ENCODE measurements around the gene EIF4A3.

Gene EIF4A3

DNA sequence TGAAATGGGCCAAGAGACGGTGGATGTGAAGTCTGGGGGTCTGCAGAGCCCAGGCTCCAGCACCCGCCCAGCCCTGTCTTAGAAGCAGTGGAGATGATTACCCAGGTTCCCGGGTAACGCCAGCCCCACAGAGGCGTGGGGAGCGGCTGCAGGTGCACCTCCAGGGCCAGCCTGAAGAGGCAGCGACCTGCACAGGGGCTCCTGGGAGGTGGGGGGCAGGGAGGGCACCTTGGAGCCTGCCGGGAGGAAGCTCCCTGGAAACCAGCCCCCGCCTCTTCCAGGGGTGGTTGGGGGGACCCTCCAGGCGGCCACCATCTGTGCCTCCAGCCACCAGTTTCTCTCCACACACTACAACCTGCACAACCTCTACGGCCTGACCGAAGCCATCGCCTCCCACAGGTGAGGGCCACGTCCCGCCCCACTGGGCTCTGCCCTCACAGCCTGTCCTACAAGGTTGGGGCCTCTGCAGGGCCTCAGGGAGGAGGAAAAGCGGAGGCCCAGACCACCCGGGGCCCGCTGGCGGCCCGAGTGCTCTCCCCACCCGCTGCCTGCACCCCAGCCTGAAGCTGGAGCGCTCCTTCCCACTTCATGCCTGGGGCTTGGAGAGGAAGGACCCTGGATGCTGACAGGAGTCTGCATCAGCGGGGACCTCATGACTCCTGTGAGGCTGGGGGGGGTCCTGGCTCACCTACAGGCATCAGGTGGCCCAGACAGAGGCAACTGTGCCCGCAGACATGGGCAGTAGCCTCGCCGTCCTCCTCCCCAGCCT lies 35.0 kb downstream of the EIF4A3 start:
- DNase-seq (ENCODE audit: low spot score), result no peak

DNA sequence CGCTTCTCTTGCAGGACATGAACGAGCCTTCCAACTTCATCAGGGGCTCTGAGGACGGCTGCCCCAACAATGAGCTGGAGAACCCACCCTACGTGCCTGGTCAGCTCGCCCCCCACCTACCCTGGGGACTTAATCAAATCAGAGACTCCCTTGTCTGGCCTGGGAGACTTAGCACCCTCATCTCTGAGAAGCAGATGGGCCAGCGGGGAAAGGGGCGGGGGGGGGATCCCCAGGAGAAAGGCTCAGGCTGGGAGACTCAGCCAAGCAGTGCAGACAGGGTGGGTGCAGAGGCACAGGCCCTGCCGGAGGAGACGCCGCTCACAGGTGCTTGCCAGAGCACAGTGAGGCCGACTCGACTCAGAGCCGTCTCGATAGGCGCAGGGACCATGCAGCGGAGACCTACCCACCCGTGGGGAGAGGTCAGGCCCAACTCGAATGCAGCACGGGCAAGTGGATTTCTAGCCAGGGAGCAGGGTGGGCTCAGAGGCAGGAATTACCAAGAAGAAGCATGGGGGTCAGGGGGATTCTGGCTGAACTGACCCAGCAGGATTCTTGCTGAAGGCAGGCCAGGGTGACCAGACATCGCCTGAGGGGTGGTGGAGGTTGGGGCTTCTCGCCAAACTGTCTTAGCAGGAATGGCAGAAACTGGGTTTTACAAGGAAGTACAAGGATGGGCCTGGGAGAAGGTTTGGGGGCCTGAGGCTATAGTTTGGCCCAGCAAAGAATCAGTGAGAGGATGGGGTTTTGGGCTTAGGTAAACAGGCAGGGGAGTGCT lies 35.8 kb downstream of the EIF4A3 start:
- DNase-seq (ENCODE audit: low spot score), result no peak

DNA sequence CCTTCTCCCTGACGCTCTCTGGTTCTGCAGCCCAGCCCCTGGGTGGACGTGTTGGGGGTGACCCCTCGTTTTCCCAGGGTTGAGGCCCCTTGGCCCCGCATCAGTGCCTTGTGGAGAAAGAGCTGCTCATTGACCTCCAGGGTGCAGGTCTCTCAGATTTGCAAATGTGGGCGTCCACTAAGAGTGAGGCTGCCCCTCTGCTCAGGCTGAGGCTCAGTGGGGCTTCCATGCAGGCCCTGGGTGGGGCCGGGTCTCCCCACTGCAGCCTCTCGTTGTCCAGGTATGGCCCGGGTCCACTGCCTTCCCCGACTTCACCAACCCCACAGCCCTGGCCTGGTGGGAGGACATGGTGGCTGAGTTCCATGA lies 36.5 kb downstream of the EIF4A3 start:
- no peak for DNase-seq (ENCODE audit: low spot score)

GRCh38 chr17:80109713-80110446 lies 37.0 kb downstream of the EIF4A3 start:
- DNase-seq (ENCODE audit: low spot score), result no peak

GRCh38 chr17:80109066-80109660 lies 37.8 kb downstream of the EIF4A3 start:
- DNase-seq (ENCODE audit: low spot score), result no peak

GRCh38 chr17:80108036-80108971 lies 38.6 kb downstream of the EIF4A3 start:
- no peak for DNase-seq (ENCODE audit: low spot score)

DNA sequence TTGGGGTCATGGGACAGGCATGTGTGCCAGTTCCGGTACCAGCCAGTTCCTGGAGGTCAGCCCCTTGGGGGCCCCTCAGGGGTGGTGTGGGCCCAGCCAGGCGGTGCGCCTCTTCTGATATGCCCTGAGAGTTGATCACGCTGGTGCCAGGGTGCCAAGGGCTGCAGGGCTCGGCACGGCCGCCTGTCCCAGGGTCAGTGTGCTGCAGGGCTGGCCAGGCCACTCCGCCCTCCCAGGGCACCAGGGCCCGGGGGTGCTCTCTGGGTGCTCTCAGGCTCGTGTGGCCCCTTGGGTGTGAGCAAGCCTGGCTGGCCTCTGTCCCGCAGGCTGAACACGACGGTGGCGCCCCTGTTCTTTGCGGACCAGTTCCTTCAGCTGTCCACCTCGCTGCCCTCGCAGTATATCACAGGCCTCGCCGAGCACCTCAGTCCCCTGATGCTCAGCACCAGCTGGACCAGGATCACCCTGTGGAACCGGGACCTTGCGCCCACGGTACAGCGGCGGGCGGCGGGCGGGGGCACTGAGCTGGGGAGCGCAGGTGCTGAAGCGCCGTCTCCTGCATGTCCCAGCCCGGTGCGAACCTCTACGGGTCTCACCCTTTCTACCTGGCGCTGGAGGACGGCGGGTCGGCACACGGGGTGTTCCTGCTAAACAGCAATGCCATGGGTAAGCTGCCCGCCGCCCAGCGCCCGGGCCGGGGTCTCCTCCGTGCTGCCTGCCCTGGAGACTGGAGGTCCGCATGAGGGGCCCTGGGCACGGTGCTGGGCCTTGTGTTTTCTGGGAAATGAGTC lies 39.5 kb downstream of the EIF4A3 start:
- no peak for DNase-seq (ENCODE audit: low spot score)

- DNase-seq (ENCODE audit: low spot score), result no peak
Observed at GRCh38 chr17:80106751-80107150, 40.2 kb downstream of the EIF4A3 start.

DNA sequence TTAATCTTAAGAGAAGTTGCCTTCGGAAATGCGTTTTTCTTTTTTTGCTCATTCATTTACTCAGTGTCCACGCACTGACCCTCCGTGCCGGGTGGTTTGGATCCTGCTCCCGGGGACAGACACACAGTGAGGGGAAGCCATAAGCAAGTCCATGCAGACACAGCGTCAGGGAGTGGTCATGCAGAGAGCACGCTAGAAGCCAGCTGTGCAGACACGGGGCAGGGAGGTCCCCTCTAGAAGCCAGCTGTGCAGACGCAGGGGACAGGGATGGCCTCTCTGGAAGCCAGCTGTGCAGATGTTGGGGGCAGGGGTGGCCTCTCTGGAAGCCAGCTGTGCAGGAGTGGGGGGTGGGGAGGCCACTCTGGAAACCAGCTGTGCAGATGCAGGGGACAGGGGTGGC lies 40.8 kb downstream of the EIF4A3 start:
- no peak for DNase-seq (ENCODE audit: low spot score)

DNA sequence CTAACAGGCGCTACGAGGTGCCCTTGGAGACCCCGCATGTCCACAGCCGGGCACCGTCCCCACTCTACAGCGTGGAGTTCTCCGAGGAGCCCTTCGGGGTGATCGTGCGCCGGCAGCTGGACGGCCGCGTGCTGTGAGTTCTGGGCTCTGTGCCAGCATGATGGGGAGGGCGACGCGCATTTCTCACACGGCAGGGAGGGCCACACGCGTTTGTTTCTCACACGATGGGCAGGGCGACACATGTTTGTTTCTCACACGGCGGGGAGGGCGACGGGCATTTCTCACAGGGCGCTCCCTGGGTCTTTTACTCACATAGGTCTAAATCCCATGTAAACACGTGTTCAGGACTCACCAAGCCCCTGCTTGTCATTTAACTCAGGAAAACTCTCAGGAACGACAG lies 41.2 kb downstream of the EIF4A3 start:
- DNase-seq (ENCODE audit: low spot score), result no peak

DNA sequence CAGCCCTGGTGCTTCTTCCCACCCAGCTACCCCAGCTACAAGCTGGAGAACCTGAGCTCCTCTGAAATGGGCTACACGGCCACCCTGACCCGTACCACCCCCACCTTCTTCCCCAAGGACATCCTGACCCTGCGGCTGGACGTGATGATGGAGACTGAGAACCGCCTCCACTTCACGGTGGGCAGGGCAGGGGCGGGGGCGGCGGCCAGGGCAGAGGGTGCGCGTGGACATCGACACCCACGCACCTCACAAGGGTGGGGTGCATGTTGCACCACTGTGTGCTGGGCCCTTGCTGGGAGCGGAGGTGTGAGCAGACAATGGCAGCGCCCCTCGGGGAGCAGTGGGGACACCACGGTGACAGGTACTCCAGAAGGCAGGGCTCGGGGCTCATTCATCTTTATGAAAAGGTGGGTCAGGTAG lies 42.0 kb downstream of the EIF4A3 start:
- no peak for DNase-seq (ENCODE audit: low spot score)

DNA sequence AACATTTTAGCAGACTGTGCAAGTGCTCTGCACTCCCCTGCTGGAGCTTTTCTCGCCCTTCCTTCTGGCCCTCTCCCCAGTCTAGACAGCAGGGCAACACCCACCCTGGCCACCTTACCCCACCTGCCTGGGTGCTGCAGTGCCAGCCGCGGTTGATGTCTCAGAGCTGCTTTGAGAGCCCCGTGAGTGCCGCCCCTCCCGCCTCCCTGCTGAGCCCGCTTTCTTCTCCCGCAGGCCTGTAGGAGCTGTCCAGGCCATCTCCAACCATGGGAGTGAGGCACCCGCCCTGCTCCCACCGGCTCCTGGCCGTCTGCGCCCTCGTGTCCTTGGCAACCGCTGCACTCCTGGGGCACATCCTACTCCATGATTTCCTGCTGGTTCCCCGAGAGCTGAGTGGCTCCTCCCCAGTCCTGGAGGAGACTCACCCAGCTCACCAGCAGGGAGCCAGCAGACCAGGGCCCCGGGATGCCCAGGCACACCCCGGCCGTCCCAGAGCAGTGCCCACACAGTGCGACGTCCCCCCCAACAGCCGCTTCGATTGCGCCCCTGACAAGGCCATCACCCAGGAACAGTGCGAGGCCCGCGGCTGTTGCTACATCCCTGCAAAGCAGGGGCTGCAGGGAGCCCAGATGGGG lies 42.5 kb downstream of the EIF4A3 start:
- DNase-seq (ENCODE audit: low spot score), result no peak

DNA sequence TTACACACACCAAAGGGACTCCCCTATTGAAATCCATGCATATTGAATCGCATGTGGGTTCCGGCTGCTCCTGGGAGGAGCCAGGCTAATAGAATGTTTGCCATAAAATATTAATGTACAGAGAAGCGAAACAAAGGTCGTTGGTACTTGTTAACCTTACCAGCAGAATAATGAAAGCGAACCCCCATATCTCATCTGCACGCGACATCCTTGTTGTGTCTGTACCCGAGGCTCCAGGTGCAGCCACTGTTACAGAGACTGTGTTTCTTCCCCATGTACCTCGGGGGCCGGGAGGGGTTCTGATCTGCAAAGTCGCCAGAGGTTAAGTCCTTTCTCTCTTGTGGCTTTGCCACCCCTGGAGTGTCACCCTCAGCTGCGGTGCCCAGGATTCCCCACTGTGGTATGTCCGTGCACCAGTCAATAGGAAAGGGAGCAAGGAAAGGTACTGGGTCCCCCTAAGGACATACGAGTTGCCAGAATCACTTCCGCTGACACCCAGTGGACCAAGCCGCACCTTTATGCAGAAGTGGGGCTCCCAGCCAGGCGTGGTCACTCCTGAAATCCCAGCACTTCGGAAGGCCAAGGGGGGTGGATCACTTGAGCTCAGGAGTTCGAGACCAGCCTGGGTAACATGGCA lies 43.4 kb downstream of the EIF4A3 start:
- DNase-seq (ENCODE audit: low spot score), result no peak

DNA sequence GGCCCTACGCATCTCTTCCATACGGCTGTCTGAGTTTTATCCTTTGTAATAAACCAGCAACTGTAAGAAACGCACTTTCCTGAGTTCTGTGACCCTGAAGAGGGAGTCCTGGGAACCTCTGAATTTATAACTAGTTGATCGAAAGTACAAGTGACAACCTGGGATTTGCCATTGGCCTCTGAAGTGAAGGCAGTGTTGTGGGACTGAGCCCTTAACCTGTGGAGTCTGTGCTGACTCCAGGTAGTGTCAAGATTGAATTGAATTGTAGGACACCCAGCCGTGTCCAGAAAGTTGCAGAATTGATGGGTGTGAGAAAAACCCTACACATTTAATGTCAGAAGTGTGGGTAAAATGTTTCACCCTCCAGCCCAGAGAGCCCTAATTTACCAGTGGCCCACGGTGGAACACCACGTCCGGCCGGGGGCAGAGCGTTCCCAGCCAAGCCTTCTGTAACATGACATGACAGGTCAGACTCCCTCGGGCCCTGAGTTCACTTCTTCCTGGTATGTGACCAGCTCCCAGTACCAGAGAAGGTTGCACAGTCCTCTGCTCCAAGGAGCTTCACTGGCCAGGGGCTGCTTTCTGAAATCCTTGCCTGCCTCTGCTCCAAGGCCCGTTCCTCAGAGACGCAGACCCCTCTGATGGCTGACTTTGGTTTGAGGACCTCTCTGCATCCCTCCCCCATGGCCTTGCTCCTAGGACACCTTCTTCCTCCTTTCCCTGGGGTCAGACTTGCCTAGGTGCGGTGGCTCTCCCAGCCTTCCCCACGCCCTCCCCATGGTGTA lies 44.1 kb downstream of the EIF4A3 start:
- DNase-seq (ENCODE audit: low spot score), result no peak

DNA sequence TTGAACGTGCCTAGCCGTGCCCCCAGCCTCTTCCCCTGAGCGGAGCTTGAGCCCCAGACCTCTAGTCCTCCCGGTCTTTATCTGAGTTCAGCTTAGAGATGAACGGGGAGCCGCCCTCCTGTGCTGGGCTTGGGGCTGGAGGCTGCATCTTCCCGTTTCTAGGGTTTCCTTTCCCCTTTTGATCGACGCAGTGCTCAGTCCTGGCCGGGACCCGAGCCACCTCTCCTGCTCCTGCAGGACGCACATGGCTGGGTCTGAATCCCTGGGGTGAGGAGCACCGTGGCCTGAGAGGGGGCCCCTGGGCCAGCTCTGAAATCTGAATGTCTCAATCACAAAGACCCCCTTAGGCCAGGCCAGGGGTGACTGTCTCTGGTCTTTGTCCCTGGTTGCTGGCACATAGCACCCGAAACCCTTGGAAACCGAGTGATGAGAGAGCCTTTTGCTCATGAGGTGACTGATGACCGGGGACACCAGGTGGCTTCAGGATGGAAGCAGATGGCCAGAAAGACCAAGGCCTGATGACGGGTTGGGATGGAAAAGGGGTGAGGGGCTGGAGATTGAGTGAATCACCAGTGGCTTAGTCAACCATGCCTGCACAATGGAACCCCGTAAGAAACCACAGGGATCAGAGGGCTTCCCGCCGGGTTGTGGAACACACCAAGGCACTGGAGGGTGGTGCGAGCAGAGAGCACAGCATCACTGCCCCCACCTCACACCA lies 44.8 kb downstream of the EIF4A3 start:
- DNase-seq (ENCODE audit: low spot score), result no peak

DNA sequence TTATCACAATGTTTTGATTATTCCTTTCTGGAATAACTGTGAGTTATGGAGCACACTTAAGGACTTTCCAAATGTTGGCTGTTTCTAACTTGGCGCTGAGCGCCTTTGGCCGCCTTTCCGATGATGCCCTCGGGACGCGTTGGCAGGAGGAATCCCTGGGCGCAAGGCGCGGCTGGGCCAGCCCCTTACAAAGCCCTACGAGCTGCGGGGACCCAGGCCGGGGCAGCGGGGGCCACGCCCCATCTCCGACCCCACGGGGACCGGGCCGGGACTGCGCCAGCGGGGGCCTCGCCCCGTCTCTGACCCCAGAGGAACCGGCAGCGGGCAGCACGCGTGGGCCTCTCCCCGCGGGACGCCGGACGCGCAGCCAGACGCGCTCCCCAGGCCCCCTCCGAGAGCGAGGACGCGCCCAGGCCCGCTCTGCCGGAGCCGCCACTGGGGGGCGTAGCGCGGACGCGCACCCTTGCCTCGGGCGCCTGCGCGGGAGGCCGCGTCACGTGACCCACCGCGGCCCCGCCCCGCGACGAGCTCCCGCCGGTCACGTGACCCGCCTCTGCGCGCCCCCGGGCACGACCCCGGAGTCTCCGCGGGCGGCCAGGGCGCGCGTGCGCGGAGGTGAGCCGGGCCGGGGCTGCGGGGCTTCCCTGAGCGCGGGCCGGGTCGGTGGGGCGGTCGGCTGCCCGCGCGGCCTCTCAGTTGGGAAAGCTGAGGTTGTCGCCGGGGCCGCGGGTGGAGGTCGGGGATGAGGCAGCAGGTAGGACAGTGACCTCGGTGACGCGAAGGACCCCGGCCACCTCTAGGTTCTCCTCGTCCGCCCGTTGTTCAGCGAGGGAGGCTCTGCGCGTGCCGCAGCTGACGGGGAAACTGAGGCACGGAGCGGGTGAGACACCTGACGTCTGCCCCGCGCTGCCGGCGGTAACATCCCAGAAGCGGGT lies 45.6 kb downstream of the EIF4A3 start, which contains the start of gene GAA:
TSS of gene GAA (plus strand) at position 571 of the 935 bp plus-strand sequence. CDS start 3,006 bp downstream, outside the sequence.
- DNase-seq (ENCODE audit: low spot score), result peak; percentile 88

- no peak for DNase-seq (ENCODE audit: low spot score)
Observed at GRCh38 chr17:80100035-80100323, 46.9 kb downstream of the EIF4A3 start.
